GM12874 (cell line): Measurements from ENCODE around the gene TBC1D2.
A peak's percentile ranks its signal among the peaks of the same experiment; 100 is the strongest.

Experiments
- TF ChIP-seq, protein P1 (sequence below): IDR thresholded peaks from 2 replicates; pipeline ENCODE4 v1.5.1; 2011; ENCODE audit warnings: low read depth, mild to moderate bottlenecking, control low read depth, low read length, moderate library complexity; ENCODE audit not compliant: insufficient read depth

Gene TBC1D2

DNA sequence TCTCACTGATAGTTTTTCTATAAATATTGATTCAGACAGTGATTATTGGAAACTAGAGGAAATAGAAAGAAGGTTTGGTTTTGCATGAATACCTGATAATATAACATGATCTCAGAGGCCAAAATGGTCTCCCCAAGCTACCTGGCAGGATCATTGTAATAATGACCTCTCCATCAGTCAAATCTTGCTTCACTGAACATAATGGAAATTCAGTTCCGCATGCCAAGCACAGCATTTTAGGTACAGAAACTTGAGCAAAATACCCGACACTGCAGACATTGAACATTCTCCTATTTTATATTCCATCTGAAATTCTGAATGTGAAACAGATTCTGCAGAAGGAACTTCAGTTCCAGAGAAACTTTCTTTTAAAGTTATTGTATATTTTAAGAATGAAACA lies 9.1 kb upstream of the TBC1D2 start:
- TF ChIP-seq, protein P1, sequence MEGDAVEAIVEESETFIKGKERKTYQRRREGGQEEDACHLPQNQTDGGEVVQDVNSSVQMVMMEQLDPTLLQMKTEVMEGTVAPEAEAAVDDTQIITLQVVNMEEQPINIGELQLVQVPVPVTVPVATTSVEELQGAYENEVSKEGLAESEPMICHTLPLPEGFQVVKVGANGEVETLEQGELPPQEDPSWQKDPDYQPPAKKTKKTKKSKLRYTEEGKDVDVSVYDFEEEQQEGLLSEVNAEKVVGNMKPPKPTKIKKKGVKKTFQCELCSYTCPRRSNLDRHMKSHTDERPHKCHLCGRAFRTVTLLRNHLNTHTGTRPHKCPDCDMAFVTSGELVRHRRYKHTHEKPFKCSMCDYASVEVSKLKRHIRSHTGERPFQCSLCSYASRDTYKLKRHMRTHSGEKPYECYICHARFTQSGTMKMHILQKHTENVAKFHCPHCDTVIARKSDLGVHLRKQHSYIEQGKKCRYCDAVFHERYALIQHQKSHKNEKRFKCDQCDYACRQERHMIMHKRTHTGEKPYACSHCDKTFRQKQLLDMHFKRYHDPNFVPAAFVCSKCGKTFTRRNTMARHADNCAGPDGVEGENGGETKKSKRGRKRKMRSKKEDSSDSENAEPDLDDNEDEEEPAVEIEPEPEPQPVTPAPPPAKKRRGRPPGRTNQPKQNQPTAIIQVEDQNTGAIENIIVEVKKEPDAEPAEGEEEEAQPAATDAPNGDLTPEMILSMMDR: no peak

DNA sequence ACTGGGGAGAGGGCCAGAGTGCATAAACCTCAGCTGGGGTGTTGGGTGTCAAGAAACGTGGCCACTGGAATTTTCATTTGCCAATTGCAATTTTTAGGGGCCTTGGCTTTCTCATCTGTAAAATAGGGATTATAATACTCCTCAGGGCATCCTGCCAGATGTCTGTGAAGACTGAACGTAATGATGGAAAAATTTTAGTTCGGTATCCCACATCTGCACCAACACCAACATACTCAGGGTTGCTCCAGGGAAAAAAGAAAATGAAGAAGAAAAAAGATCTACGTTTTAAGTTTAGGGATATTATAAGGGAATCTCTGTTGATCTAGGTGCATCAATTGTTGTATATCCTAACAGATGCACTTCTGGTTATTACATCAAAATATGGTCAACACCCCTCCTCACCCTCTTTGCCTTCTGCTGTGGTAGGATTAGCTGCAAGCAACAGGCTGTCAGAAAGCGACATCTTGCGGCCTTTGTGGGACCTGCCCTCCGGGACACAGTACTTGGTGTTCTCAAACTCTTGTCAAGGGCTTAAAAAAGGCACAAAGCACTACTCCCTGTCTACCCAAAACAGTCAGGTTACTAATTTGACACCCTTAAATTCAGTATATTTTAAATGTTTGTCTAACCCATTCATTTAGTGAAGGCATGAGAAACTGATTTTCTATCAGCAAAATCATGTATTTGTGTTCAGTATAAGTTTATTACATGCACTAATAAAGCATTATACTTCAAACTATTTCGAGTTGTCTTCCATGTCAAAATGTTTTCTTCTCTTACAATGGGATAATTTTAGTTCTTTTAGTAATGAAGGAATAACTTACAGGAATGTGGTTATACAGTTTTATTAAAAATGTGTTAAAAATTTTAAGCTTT lies 8.3 kb upstream of the TBC1D2 start:
- TF ChIP-seq, protein P1: peak; percentile 88

DNA sequence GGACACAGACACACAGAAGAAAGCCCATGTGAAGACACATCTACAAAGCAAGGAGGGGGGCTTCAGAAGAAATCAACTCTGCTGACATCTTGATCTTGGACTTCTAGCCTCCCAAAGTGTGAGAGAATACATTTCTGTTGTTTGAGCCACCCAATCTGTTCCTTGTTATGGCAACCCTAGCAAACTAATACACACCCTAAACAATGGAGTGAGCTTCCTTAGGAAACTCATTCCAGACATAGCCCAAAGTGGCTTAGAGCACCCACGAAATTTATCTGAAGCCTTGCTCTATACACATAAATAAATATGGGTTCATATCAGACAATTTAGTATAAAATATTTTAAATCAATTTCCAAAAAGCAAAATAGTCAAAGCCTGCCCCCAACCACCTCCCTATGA lies 7.6 kb upstream of the TBC1D2 start:
- TF ChIP-seq, protein P1: no peak

DNA sequence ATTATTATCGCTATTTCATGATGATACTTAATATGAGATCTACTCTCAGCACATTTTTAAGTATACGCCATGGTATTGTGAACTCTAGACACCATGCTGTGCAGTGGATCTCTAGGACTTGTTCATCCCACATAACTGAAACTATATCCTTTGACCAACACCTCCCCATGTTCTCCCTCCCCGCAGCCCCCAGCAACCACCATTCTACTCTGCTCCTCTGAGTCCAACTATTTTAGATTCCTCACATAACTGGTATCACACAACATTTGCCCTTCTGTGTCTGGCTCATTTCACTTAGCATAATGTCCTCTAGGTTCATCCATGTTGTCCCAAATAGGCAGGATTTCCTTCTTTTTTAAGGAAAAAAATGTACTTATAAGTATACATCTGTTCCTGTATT lies 6.6 kb upstream of the TBC1D2 start:
- TF ChIP-seq, protein P1: no peak

- TF ChIP-seq, protein P1: no peak
These were observed 5.2 kb upstream of the TBC1D2 start for GRCh38 chr9:98260635-98261034.

GRCh38 chr9:98259791-98260190 lies 4.3 kb upstream of the TBC1D2 start:
- TF ChIP-seq, protein P1: no peak

GRCh38 chr9:98256756-98257155 lies 1.3 kb upstream of the TBC1D2 start:
- TF ChIP-seq, protein P1: no peak
